ENCODE results near the gene GRAMD1B. TPM values are rescaled to one million over a fixed set of nuclear protein-coding genes. Genes with fewer than 3 reads are reported as not detected.

The GRAMD1B gene
- total and polyA plus RNA-seq, 4 donors = 0.79 to 5.4 (median 4.6) TPM

GRCh38 chr11:123588117-123588863, 158.2 kb downstream of the GRAMD1B start:
- DNase-seq (no peak), ATAC-seq (ENCODE audit: low FRiP score) (no peak)
- no peak overlapping the region for H3K27ac ChIP-seq (ENCODE audit: low read depth in 1 of 2, low read length in 2 of 2)
- H3K9me3 ChIP-seq (ENCODE audit: control insufficient read depth, low read length) = no peaks in the 10 kb centered on the region
- H3K27me3 ChIP-seq (ENCODE audit: control insufficient read depth in 1 of 2, insufficient read depth in 2 of 2, low read length in 1 of 2) = no peaks in the 10 kb centered on the region
- intact Hi-C loops (cut with DNase I) = no loop called here
- 88 to 90% methylated on average over 14 of the region's 14 CpGs for WGBS, 2 donors
- H3K4me1 ChIP-seq (ENCODE audit: control insufficient read depth in 1 of 2, insufficient read depth in 2 of 2, low read length in 2 of 2) = no peaks in the 10 kb centered on the region
- no peaks in the 10 kb centered on the region for H3K36me3 ChIP-seq (ENCODE audit: control insufficient read depth in 1 of 2, insufficient read depth in 2 of 2, low read length in 1 of 2)
- H3K4me3 ChIP-seq (ENCODE audit: low read length in 2 of 2) = no peak overlapping the region

GRCh38 chr11:123588864-123589262, 158.8 kb downstream of the GRAMD1B start:
- ATAC-seq (ENCODE audit: low FRiP score) (no peak), DNase-seq (no peak)
- intact Hi-C loops (cut with DNase I) = no loop called here
- no peaks in the 10 kb centered on the region for H3K36me3 ChIP-seq (ENCODE audit: control insufficient read depth in 1 of 2, insufficient read depth in 2 of 2, low read length in 1 of 2)
- H3K27ac ChIP-seq (ENCODE audit: low read depth in 1 of 2, low read length in 2 of 2) = no peak overlapping the region
- H3K27me3 ChIP-seq (ENCODE audit: control insufficient read depth in 1 of 2, insufficient read depth in 2 of 2, low read length in 1 of 2) = no peaks in the 10 kb centered on the region
- H3K4me1 ChIP-seq (ENCODE audit: control insufficient read depth in 1 of 2, insufficient read depth in 2 of 2, low read length in 2 of 2) = no peaks in the 10 kb centered on the region
- no peaks in the 10 kb centered on the region for H3K9me3 ChIP-seq (ENCODE audit: control insufficient read depth, low read length)
- no peak overlapping the region for H3K4me3 ChIP-seq (ENCODE audit: low read length in 2 of 2)
- 96 to 97% methylated on average over 5 of the region's 5 CpGs for WGBS, 2 donors

DNA sequence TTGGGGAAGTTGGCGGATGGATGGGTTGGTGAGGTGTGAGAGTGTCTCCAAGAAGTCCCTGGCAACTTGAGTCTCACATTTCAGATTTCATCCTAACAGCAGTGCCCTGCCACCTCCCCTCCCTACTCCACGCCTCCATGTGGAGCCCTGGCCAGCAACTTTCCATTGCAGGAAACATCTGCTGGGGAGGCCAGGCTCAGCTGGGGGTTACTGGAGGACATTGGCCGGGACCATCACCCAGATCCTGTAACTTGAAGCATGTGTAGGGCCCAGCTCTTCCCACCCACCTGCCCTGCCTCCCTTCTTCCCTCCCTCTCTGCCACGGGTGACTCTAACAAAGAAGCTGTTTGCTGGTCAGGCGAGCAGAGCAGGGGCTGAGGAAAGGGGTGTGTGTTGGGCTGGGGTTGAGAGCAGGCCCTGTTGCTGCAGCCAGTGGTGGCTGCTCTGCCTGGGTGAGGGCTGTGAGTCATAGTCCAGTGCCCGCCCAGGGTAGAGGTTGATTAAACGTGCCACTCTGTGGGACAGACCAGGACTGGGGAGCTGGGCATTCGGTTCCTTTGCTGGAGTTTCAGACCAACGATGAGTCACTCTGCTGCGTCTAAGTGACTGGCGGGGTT, 160.3 kb downstream of the GRAMD1B start:
- Histone ChIP-seq H3K4me1 (ENCODE audit: control insufficient read depth in 1 of 2, insufficient read depth in 2 of 2, low read length in 2 of 2) (no peaks in the 10 kb centered on the region), H3K27ac (ENCODE audit: low read depth in 1 of 2, low read length in 2 of 2) (no peak overlapping the region), H3K27me3 (ENCODE audit: control insufficient read depth in 1 of 2, insufficient read depth in 2 of 2, low read length in 1 of 2) (no peaks in the 10 kb centered on the region), H3K36me3 (ENCODE audit: control insufficient read depth in 1 of 2, insufficient read depth in 2 of 2, low read length in 1 of 2) (no peaks in the 10 kb centered on the region), H3K9me3 (ENCODE audit: control insufficient read depth, low read length) (no peaks in the 10 kb centered on the region), H3K4me3 (ENCODE audit: low read length in 2 of 2) (no peak overlapping the region)
- intact Hi-C loops (cut with DNase I) = no loop called here
- WGBS, 2 donors = 51 to 55% methylated on average over 11 of the region's 11 CpGs
- no peak for DNase-seq
- ATAC-seq (ENCODE audit: low FRiP score) = peak; percentile 70

DNA sequence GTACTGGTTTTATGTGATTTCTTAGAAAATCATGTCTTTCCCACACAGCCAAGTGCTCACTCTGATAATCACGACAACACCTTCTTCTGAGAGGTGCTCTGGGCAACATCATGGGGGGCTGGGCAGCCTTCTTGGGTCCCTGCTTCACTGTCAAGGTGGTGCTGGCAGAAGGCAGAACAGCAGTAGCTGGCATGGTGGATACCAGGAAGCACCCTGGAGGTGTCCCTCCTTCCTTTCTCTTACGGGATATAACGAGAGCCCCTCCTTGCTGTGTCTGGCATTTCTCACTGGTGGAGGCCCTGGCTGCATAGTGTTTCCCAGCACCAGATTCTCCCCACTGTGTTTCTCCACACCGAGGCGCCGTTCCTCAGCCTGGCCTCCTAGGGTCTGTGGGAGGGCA, 163.5 kb downstream of the GRAMD1B start:
- ATAC-seq (ENCODE audit: low FRiP score) (no peak), DNase-seq (no peak)
- no peak overlapping the region for H3K4me3 ChIP-seq (ENCODE audit: low read length in 2 of 2)
- 76% methylated on average over 6 of the region's 6 CpGs for WGBS, 2 donors
- H3K27ac ChIP-seq (ENCODE audit: low read depth in 1 of 2, low read length in 2 of 2) = no peak overlapping the region
- H3K4me1 ChIP-seq (ENCODE audit: control insufficient read depth in 1 of 2, insufficient read depth in 2 of 2, low read length in 2 of 2) = no peaks in the 10 kb centered on the region
- no peaks in the 10 kb centered on the region for H3K27me3 ChIP-seq (ENCODE audit: control insufficient read depth in 1 of 2, insufficient read depth in 2 of 2, low read length in 1 of 2)
- intact Hi-C loops (cut with DNase I) = no loop called here
- no peaks in the 10 kb centered on the region for H3K36me3 ChIP-seq (ENCODE audit: control insufficient read depth in 1 of 2, insufficient read depth in 2 of 2, low read length in 1 of 2)
- H3K9me3 ChIP-seq (ENCODE audit: control insufficient read depth, low read length) = no peaks in the 10 kb centered on the region

DNA sequence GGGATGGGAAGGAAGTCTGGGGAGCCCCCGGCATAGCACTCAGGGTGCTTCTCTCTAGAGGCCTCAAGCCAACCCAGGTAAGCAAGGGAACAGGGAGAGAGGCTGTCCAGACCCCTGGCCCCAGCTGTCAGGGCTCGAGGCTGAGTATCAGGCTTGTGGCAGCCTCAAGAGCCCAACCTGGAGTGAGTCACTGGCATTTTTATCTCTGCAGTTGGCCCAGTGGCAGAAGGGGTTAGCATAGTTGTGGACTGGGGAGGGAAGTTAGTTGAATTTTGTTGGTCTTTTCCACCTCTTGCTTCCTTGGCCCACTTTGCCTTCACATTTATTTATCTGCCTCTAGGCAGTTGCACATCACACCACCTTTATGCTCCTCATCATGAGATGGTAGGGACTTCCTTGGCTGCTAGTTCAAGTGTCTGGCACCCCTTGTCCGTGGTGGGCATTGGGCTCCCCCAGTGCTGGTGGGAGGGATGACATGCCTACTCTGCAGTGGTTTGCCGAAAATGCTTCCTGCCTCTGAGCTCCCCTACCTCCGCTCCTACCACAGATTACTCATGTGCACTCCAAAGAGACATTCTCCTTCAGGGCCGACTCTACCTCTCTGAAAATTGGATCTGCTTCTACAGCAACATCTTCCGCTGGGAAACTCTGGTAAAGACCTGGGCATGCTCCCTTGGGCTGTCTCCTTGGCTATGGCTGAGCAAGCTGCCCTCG, 164.3 kb downstream of the GRAMD1B start:
- WGBS, 2 donors = 90 to 93% methylated on average over 8 of the region's 8 CpGs
- intact Hi-C loops (cut with DNase I) = no loop called here
- no peaks in the 10 kb centered on the region for H3K36me3 ChIP-seq (ENCODE audit: control insufficient read depth in 1 of 2, insufficient read depth in 2 of 2, low read length in 1 of 2)
- no peaks in the 10 kb centered on the region for H3K9me3 ChIP-seq (ENCODE audit: control insufficient read depth, low read length)
- H3K27me3 ChIP-seq (ENCODE audit: control insufficient read depth in 1 of 2, insufficient read depth in 2 of 2, low read length in 1 of 2) = no peaks in the 10 kb centered on the region
- no peak overlapping the region for H3K4me3 ChIP-seq (ENCODE audit: low read length in 2 of 2)
- H3K27ac ChIP-seq (ENCODE audit: low read depth in 1 of 2, low read length in 2 of 2) = no peak overlapping the region
- no peak for DNase-seq
- H3K4me1 ChIP-seq (ENCODE audit: control insufficient read depth in 1 of 2, insufficient read depth in 2 of 2, low read length in 2 of 2) = no peaks in the 10 kb centered on the region
- no peak for ATAC-seq (ENCODE audit: low FRiP score)

GRCh38 chr11:123594921-123595320, 164.9 kb downstream of the GRAMD1B start:
- Histone ChIP-seq H3K27me3 (ENCODE audit: control insufficient read depth in 1 of 2, insufficient read depth in 2 of 2, low read length in 1 of 2) (no peaks in the 10 kb centered on the region), H3K27ac (ENCODE audit: low read depth in 1 of 2, low read length in 2 of 2) (no peak overlapping the region), H3K9me3 (ENCODE audit: control insufficient read depth, low read length) (no peaks in the 10 kb centered on the region), H3K4me1 (ENCODE audit: control insufficient read depth in 1 of 2, insufficient read depth in 2 of 2, low read length in 2 of 2) (no peaks in the 10 kb centered on the region), H3K4me3 (ENCODE audit: low read length in 2 of 2) (no peak overlapping the region), H3K36me3 (ENCODE audit: control insufficient read depth in 1 of 2, insufficient read depth in 2 of 2, low read length in 1 of 2) (no peaks in the 10 kb centered on the region)
- ATAC-seq (ENCODE audit: low FRiP score) (no peak), DNase-seq (no peak)
- intact Hi-C loops (cut with DNase I) = no loop called here
- WGBS, 2 donors = 94 to 96% methylated on average over 4 of the region's 4 CpGs

DNA sequence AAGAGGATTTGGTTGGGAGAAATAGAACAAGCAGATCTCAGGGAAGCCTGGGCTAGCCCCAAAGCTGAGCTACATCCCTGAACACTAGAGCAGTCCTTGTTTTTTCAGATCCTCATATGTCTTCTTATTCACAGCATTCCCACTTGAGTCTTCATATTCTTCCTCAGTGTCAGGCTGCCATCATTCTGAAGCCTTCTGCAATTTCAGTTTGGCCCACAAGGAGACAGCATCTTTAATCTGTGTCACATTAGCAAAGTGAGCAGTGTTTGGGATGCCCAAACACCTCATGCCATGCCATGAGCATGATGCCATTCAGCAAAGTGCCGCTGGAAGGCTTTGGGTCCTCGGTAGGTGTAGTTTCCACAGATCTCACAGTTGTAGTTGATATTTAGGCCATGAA, 167.8 kb downstream of the GRAMD1B start:
- H3K36me3 ChIP-seq (ENCODE audit: control insufficient read depth in 1 of 2, insufficient read depth in 2 of 2, low read length in 1 of 2) = no peaks in the 10 kb centered on the region
- H3K4me3 ChIP-seq (ENCODE audit: low read length in 2 of 2) = no peak overlapping the region
- no peaks in the 10 kb centered on the region for H3K27me3 ChIP-seq (ENCODE audit: control insufficient read depth in 1 of 2, insufficient read depth in 2 of 2, low read length in 1 of 2)
- H3K27ac ChIP-seq (ENCODE audit: low read depth in 1 of 2, low read length in 2 of 2) = no peak overlapping the region
- no peaks in the 10 kb centered on the region for H3K9me3 ChIP-seq (ENCODE audit: control insufficient read depth, low read length)
- 93 to 97% methylated on average over 2 of the region's 2 CpGs for WGBS, 2 donors
- H3K4me1 ChIP-seq (ENCODE audit: control insufficient read depth in 1 of 2, insufficient read depth in 2 of 2, low read length in 2 of 2) = no peaks in the 10 kb centered on the region
- no peak for DNase-seq
- no peak for ATAC-seq (ENCODE audit: low FRiP score)
- intact Hi-C loops (cut with DNase I) = no loop called here

GRCh38 chr11:123601136-123601535, 171.1 kb downstream of the GRAMD1B start:
- Histone ChIP-seq H3K36me3 (ENCODE audit: control insufficient read depth in 1 of 2, insufficient read depth in 2 of 2, low read length in 1 of 2) (no peaks in the 10 kb centered on the region), H3K4me3 (ENCODE audit: low read length in 2 of 2) (no peak overlapping the region), H3K9me3 (ENCODE audit: control insufficient read depth, low read length) (no peaks in the 10 kb centered on the region), H3K4me1 (ENCODE audit: control insufficient read depth in 1 of 2, insufficient read depth in 2 of 2, low read length in 2 of 2) (no peaks in the 10 kb centered on the region), H3K27me3 (ENCODE audit: control insufficient read depth in 1 of 2, insufficient read depth in 2 of 2, low read length in 1 of 2) (no peaks in the 10 kb centered on the region), H3K27ac (ENCODE audit: low read depth in 1 of 2, low read length in 2 of 2) (no peak overlapping the region)
- ATAC-seq (ENCODE audit: low FRiP score) (no peak), DNase-seq (no peak)
- WGBS, 2 donors = 87 to 92% methylated on average over 4 of the region's 4 CpGs
- intact Hi-C loops (cut with DNase I) = no loop called here

DNA sequence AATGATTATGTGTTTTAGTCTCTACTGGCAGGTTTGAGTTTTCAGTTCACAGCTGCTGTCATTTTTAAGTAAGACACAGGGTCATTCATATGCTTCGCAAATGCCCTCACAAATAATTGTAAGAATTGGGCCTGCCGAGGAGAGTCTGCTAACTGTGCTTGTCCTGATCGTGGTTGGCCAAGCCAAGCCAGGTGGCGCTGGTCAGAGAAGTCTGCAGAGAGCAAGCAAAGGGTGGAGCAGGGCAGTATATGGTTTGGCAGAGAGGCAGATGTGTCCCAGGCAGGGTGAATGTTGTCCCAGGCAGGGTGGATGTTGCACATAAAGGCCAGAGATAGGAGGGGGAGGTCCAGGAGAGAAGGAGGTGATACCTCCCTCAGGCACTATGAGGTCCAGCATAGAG, 171.7 kb downstream of the GRAMD1B start:
- ATAC-seq (ENCODE audit: low FRiP score) (no peak), DNase-seq (no peak)
- no peak overlapping the region for H3K27ac ChIP-seq (ENCODE audit: low read depth in 1 of 2, low read length in 2 of 2)
- H3K4me1 ChIP-seq (ENCODE audit: control insufficient read depth in 1 of 2, insufficient read depth in 2 of 2, low read length in 2 of 2) = no peaks in the 10 kb centered on the region
- no peaks in the 10 kb centered on the region for H3K27me3 ChIP-seq (ENCODE audit: control insufficient read depth in 1 of 2, insufficient read depth in 2 of 2, low read length in 1 of 2)
- H3K36me3 ChIP-seq (ENCODE audit: control insufficient read depth in 1 of 2, insufficient read depth in 2 of 2, low read length in 1 of 2) = no peaks in the 10 kb centered on the region
- intact Hi-C loops (cut with DNase I) = no loop called here
- no peaks in the 10 kb centered on the region for H3K9me3 ChIP-seq (ENCODE audit: control insufficient read depth, low read length)
- 77 to 84% methylated on average over 4 of the region's 4 CpGs for WGBS, 2 donors
- no peak overlapping the region for H3K4me3 ChIP-seq (ENCODE audit: low read length in 2 of 2)

Data from aorta (tissue), 5 donors.